Measurements from ENCODE around the gene SLC25A21. TPM values are rescaled to one million over a fixed set of nuclear protein-coding genes. Genes with fewer than 3 reads are reported as not detected.
A peak's percentile ranks its signal among the peaks of the same experiment; 100 is the strongest.

The SLC25A21 gene
- total RNA-seq (1 to 10 TPM in 1 of 7 donors, under 1 TPM in 4, not detected in 2; 0.16 to 1.1 (median 0.33) TPM), polyA plus RNA-seq (under 1 TPM; 0.06 to 0.15 (median 0.07) TPM)
- long read RNA-seq, donor 1, result 0 reads
- long read RNA-seq, donor 2, result 0 reads

GRCh38 chr14:37172024-37172869, at the start of gene SLC25A21:
Gene SLC25A21 (minus strand): TSS chr14:37172606.
- Histone ChIP-seq H3K36me3 (no peaks in the 10 kb centered on the region), H3K9me3 (no peaks in the 10 kb centered on the region), H3K4me3 (peak within 1 kb of the TSS; percentile 35 to 71 (median 44)), H3K4me1 (peaks cover 0 to 18% (median 5%) of the 10 kb centered on the region in 6 donors), H3K27ac (peak within 1 kb of the TSS; percentile 17 to 88 (median 84)), H3K27me3 (replicated peaks in 1 of 7) (peaks cover 0 to 38% (median 5%) of the 10 kb centered on the region in 7 donors)
- intact Hi-C loops (cut with DNase I; ENCODE audit: low total_unique reads), result no loop called here
- 3 to 14% (median 3%) methylated on average over 39 to 66 of the region's 66 CpGs for WGBS, 5 donors
- DNase-seq, result peak; percentile 77
- TF ChIP-seq POLR2AphosphoS5 (IDR thresholded peaks at IDR 0.05), result peak; percentile 33 to 70 (median 64)
- TF ChIP-seq CTCF (IDR thresholded peaks at IDR 0.05 in 8 of 11, conservative IDR thresholded peaks at IDR 0.05 in 3 of 11), result peak in 1 of 11 experiments; percentile 13
- no peak for TF ChIP-seq POLR2A (IDR thresholded peaks at IDR 0.05)

- WGBS, 5 donors, result 84 to 85% (median 85%) methylated on average over 3 of the region's 3 CpGs
- no peak overlapping the region for H3K27ac ChIP-seq
- no peak for TF ChIP-seq CTCF (IDR thresholded peaks at IDR 0.05 in 8 of 11, conservative IDR thresholded peaks at IDR 0.05 in 3 of 11)
- TF ChIP-seq POLR2A (IDR thresholded peaks at IDR 0.05), result no peak
- no peak for TF ChIP-seq POLR2AphosphoS5 (IDR thresholded peaks at IDR 0.05)
- H3K36me3 ChIP-seq, result no peaks in the 10 kb centered on the region
- intact Hi-C loops (cut with DNase I; ENCODE audit: low total_unique reads), result no loop called here
- no peaks in the 10 kb centered on the region for H3K27me3 ChIP-seq (replicated peaks in 1 of 7)
- H3K4me1 ChIP-seq, result no peaks in the 10 kb centered on the region
- H3K4me3 ChIP-seq, result no peak overlapping the region
- no peak for DNase-seq
- peaks cover 0 to 29% (median 20%) of the 10 kb centered on the region in 8 donors for H3K9me3 ChIP-seq
These were observed 48.7 kb upstream of the SLC25A21 start for GRCh38 chr14:37221073-37221472.

GRCh38 chr14:37215345-37215744, 42.9 kb upstream of the SLC25A21 start:
- no peak for TF ChIP-seq CTCF (IDR thresholded peaks at IDR 0.05 in 8 of 11, conservative IDR thresholded peaks at IDR 0.05 in 3 of 11)
- TF ChIP-seq POLR2AphosphoS5 (IDR thresholded peaks at IDR 0.05), result no peak
- no peak for TF ChIP-seq POLR2A (IDR thresholded peaks at IDR 0.05)
- Histone ChIP-seq H3K27ac (no peak overlapping the region), H3K9me3 (peaks cover 0 to 19% (median 3%) of the 10 kb centered on the region in 8 donors), H3K27me3 (replicated peaks in 1 of 7) (no peaks in the 10 kb centered on the region), H3K4me1 (no peaks in the 10 kb centered on the region), H3K4me3 (no peak overlapping the region), H3K36me3 (no peaks in the 10 kb centered on the region)
- 84 to 95% (median 94%) methylated on average over 3 of the region's 3 CpGs for WGBS, 5 donors
- no peak for DNase-seq
- intact Hi-C loops (cut with DNase I; ENCODE audit: low total_unique reads), result no loop called here

- DNase-seq, result no peak
- no peaks in the 10 kb centered on the region for H3K27me3 ChIP-seq (replicated peaks in 1 of 7)
- no peak overlapping the region for H3K27ac ChIP-seq
- no peaks in the 10 kb centered on the region for H3K36me3 ChIP-seq
- no peak overlapping the region for H3K4me3 ChIP-seq
- H3K9me3 ChIP-seq, result peaks cover 0 to 19% (median 3%) of the 10 kb centered on the region in 8 donors
- TF ChIP-seq CTCF (IDR thresholded peaks at IDR 0.05 in 8 of 11, conservative IDR thresholded peaks at IDR 0.05 in 3 of 11) (no peak), POLR2AphosphoS5 (IDR thresholded peaks at IDR 0.05) (no peak), POLR2A (IDR thresholded peaks at IDR 0.05) (no peak)
- intact Hi-C loops (cut with DNase I; ENCODE audit: low total_unique reads), result no loop called here
- no peaks in the 10 kb centered on the region for H3K4me1 ChIP-seq
These were observed 40.6 kb upstream of the SLC25A21 start for GRCh38 chr14:37213016-37213415.
